Caco-2 (cell line): ENCODE measurements around the gene FCN2. TPM values are rescaled to one million over a fixed set of nuclear protein-coding genes. Genes with fewer than 3 reads are reported as not detected.

Source experiments
- Bru-seq: library from RNA; stranded (reverse); fragments of 400-500 nt; gene quantifications from one replicate; lab custom pipeline; 2021; lab: Mats Ljungman, UMichigan
- BruChase-seq, 2 experiments: library from RNA; stranded (reverse); fragments of 400-500 nt; gene quantifications; one replicate each; lab custom pipeline; 2021; lab: Mats Ljungman, UMichigan
- BruUV-seq: library from RNA; stranded (reverse); fragments of 400-500 nt; replicated peaks from 2 replicates; lab custom pipeline; 2021; lab: Mats Ljungman, UMichigan
- CTCF ChIA-PET: fragments of 300-600 bp; sonication (Branson Sonifier 250); formaldehyde crosslinking; loops from one replicate; lab custom pipeline; 2022; ENCODE audit warnings: antibody characterized with exemption; lab: Charles Lee
- POLR2A ChIA-PET: fragments of 300-600 bp; sonication (Branson Sonifier 250); formaldehyde crosslinking; loops from one replicate; lab custom pipeline; 2022; ENCODE audit warnings: antibody characterized with exemption; lab: Charles Lee
- DNase-seq, 2 experiments: peaks; one replicate each; pipeline versions ENCODE4 v3.0.0 to v3.0.0-alpha.2; 2020 to 2022
- H3K27me3 ChIP-seq: replicated peaks from 2 replicates; pipeline ENCODE4 v1.6.0; 2011; ENCODE audit warnings: low read length; ENCODE audit not compliant: control insufficient read depth, insufficient read depth
- H3K36me3 ChIP-seq: 2 replicates; pipeline ENCODE4 v1.5.1; 2011; ENCODE audit warnings: low read length; ENCODE audit not compliant: control insufficient read depth, insufficient read depth
- H3K4me1 ChIP-seq: fragments of 250-450 bp; sonication (Bioruptor Pico); 2 replicates; pipeline ENCODE4 v1.5.1; 2020; ENCODE audit warnings: mild to moderate bottlenecking
- H3K4me3 ChIP-seq: 2 replicates; pipeline ENCODE4 v1.5.1; 2011; ENCODE audit warnings: low read depth, mild to moderate bottlenecking, control low read depth, low read length
- H3K9me3 ChIP-seq: fragments of 250-450 bp; sonication (Bioruptor Pico); 2 replicates; pipeline ENCODE4 v1.5.1; 2020; ENCODE audit warnings: mild to moderate bottlenecking, moderate library complexity
- H3K27ac Mint-ChIP-seq: one replicate; pipeline ENCODE4 v1.8.0; 2022; ENCODE audit warnings: mixed read lengths; ENCODE audit not compliant: unreplicated experiment
- H3K27me3 Mint-ChIP-seq: one replicate; pipeline ENCODE4 v1.8.0; 2022; ENCODE audit warnings: mixed read lengths; ENCODE audit not compliant: insufficient read depth, unreplicated experiment
- H3K36me3 Mint-ChIP-seq: one replicate; pipeline ENCODE4 v1.8.0; 2022; ENCODE audit warnings: mild to moderate bottlenecking, mixed read lengths; ENCODE audit not compliant: insufficient read depth, unreplicated experiment
- H3K4me1 Mint-ChIP-seq: one replicate; pipeline ENCODE4 v1.8.0; 2022; ENCODE audit warnings: low read depth, mixed read lengths; ENCODE audit not compliant: unreplicated experiment
- H3K4me3 Mint-ChIP-seq: one replicate; pipeline ENCODE4 v1.8.0; 2022; ENCODE audit warnings: mild to moderate bottlenecking, moderate library complexity, mixed read lengths; ENCODE audit not compliant: unreplicated experiment
- H3K9me3 Mint-ChIP-seq: one replicate; pipeline ENCODE4 v1.8.0; 2022; ENCODE audit warnings: mixed read lengths; ENCODE audit not compliant: unreplicated experiment
- intact Hi-C: fragments of 100-400 bp; cut with micrococcal nuclease; formaldehyde crosslinking; loops from one replicate; pipeline ENCODE4 v1.10.0; 2022; ENCODE audit not compliant: unreplicated experiment
- long read RNA-seq: library from polyadenylated mRNA; stranded (forward); transcript quantifications from one replicate; pipeline ENCODE4 v2.0.0, GENCODE V29; 2022
- total RNA-seq: library from RNA; stranded (reverse); gene quantifications from 2 replicates; pipeline ENCODE4 v1.2.3, GENCODE V29; 2022
- TF ChIP-seq, protein P1 (sequence below), 2 experiments: fragments of 200-600 bp in 1 of 2; IDR thresholded peaks; 1 replicate in 1 of 2; 2 replicates in 1 of 2; pipeline versions ENCODE4 v1.5.1 to v1.8.0; 2011 to 2022; ENCODE audit warnings: antibody characterized with exemption in 1 of 2, control low read depth in 1 of 2, inconsistent platforms in 1 of 2, low read depth in 1 of 2, low read length in 1 of 2, mild to moderate bottlenecking in 1 of 2, moderate library complexity in 1 of 2; ENCODE audit not compliant: insufficient read depth in 1 of 2, severe bottlenecking in 1 of 2, unreplicated experiment in 1 of 2

The FCN2 gene
- total RNA-seq: not detected in 2 replicates
- Bru-seq, nascent RNA: not detected
- not detected for BruChase-seq, experiment 1, labeled RNA remaining after a 2-hour chase
- BruChase-seq, experiment 2, labeled RNA remaining after a 6-hour chase: not detected
- long read RNA-seq: 0 reads

- H3K4me1 ChIP-seq: no peaks in the 10 kb centered on the region
- H3K27me3 ChIP-seq: no peaks in the 10 kb centered on the region
- ChIA-PET POLR2A (no interaction called here), CTCF (no interaction called here)
- H3K9me3 Mint-ChIP-seq: no peaks in the 10 kb centered on the region
- no TSS peak for BruUV-seq
- intact Hi-C loops: no loop called here
- no peak within 1 kb of the TSS for H3K4me3 ChIP-seq
- H3K9me3 ChIP-seq: no peaks in the 10 kb centered on the region
- no peaks in the 10 kb centered on the region for H3K36me3 Mint-ChIP-seq
- no peaks in the 10 kb centered on the region for H3K4me1 Mint-ChIP-seq
- no peak for DNase-seq
- H3K36me3 ChIP-seq: no peaks in the 10 kb centered on the region
- H3K27me3 Mint-ChIP-seq: peaks cover 8% of the 10 kb centered on the region
- TF ChIP-seq, protein P1, sequence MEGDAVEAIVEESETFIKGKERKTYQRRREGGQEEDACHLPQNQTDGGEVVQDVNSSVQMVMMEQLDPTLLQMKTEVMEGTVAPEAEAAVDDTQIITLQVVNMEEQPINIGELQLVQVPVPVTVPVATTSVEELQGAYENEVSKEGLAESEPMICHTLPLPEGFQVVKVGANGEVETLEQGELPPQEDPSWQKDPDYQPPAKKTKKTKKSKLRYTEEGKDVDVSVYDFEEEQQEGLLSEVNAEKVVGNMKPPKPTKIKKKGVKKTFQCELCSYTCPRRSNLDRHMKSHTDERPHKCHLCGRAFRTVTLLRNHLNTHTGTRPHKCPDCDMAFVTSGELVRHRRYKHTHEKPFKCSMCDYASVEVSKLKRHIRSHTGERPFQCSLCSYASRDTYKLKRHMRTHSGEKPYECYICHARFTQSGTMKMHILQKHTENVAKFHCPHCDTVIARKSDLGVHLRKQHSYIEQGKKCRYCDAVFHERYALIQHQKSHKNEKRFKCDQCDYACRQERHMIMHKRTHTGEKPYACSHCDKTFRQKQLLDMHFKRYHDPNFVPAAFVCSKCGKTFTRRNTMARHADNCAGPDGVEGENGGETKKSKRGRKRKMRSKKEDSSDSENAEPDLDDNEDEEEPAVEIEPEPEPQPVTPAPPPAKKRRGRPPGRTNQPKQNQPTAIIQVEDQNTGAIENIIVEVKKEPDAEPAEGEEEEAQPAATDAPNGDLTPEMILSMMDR (IDR thresholded peaks at IDR 0.05; ENCODE audit: insufficient read depth in 1 of 2, low read depth in 1 of 2, low read length in 1 of 2, severe bottlenecking in 1 of 2, unreplicated experiment in 1 of 2): no peak
- H3K4me3 Mint-ChIP-seq: no peak within 1 kb of the TSS
- no peak within 1 kb of the TSS for H3K27ac Mint-ChIP-seq
Observed at GRCh38 chr9:134880484-134881312, at the start of gene FCN2. Gene FCN2, plus strand, starts transcription at chr9:134880810. Its CDS starts 12 bp downstream, at chr9:134880822.

GRCh38 chr9:134830926-134831720, 49.5 kb upstream of the FCN2 start:
- CTCF ChIA-PET: no interaction called here
- Histone ChIP-seq H3K4me1 (no peaks in the 10 kb centered on the region), H3K27me3 (no peaks in the 10 kb centered on the region), H3K4me3 (no peak overlapping the region), H3K36me3 (no peaks in the 10 kb centered on the region), H3K9me3 (no peaks in the 10 kb centered on the region)
- no peaks in the 10 kb centered on the region for H3K27me3 Mint-ChIP-seq
- TF ChIP-seq, protein P1 (IDR thresholded peaks at IDR 0.05; ENCODE audit: insufficient read depth in 1 of 2, low read depth in 1 of 2, low read length in 1 of 2, severe bottlenecking in 1 of 2, unreplicated experiment in 1 of 2): no peak
- POLR2A ChIA-PET: no interaction called here
- intact Hi-C loops: no loop called here
- H3K27ac Mint-ChIP-seq: no peak overlapping the region
- BruUV-seq: no TSS peak
- H3K4me3 Mint-ChIP-seq: no peak overlapping the region
- DNase-seq: no peak
- no peaks in the 10 kb centered on the region for H3K9me3 Mint-ChIP-seq
- no peaks in the 10 kb centered on the region for H3K36me3 Mint-ChIP-seq
- H3K4me1 Mint-ChIP-seq: no peaks in the 10 kb centered on the region

- intact Hi-C loops: no loop called here
- no peaks in the 10 kb centered on the region for H3K36me3 Mint-ChIP-seq
- no peaks in the 10 kb centered on the region for H3K27me3 ChIP-seq
- H3K27ac Mint-ChIP-seq: no peak overlapping the region
- no peaks in the 10 kb centered on the region for H3K4me1 ChIP-seq
- no peak for DNase-seq
- no peak overlapping the region for H3K4me3 Mint-ChIP-seq
- TF ChIP-seq, protein P1 (IDR thresholded peaks at IDR 0.05; ENCODE audit: insufficient read depth in 1 of 2, low read depth in 1 of 2, low read length in 1 of 2, severe bottlenecking in 1 of 2, unreplicated experiment in 1 of 2): no peak
- H3K9me3 ChIP-seq: no peaks in the 10 kb centered on the region
- CTCF ChIA-PET: no interaction called here
- POLR2A ChIA-PET: no interaction called here
- no peaks in the 10 kb centered on the region for H3K27me3 Mint-ChIP-seq
- no peaks in the 10 kb centered on the region for H3K9me3 Mint-ChIP-seq
- no peaks in the 10 kb centered on the region for H3K4me1 Mint-ChIP-seq
- no TSS peak for BruUV-seq
- H3K36me3 ChIP-seq: no peaks in the 10 kb centered on the region
- H3K4me3 ChIP-seq: no peak overlapping the region
Observed at GRCh38 chr9:134832471-134832870, 48.1 kb upstream of the FCN2 start.
